ENCODE measurements around the gene GPR176.

GPR176 gene

GRCh38 chr15:39888809-39889208 lies 31.3 kb downstream of the GPR176 start:
- DNase-seq = no peak

GRCh38 chr15:39888243-39888642 lies 31.8 kb downstream of the GPR176 start:
- DNase-seq = no peak

GRCh38 chr15:39887832-39888231 lies 32.2 kb downstream of the GPR176 start:
- peak; percentile 62 for DNase-seq

- DNase-seq = no peak
Observed at GRCh38 chr15:39887211-39887610, 32.9 kb downstream of the GPR176 start.

GRCh38 chr15:39886418-39886817 lies 33.6 kb downstream of the GPR176 start:
- no peak for DNase-seq

GRCh38 chr15:39885099-39885777 lies 34.8 kb downstream of the GPR176 start:
- DNase-seq = no peak

GRCh38 chr15:39884351-39884750 lies 35.7 kb downstream of the GPR176 start:
- no peak for DNase-seq

GRCh38 chr15:39882602-39883001 lies 37.5 kb downstream of the GPR176 start:
- DNase-seq = no peak

GRCh38 chr15:39881790-39882189 lies 38.3 kb downstream of the GPR176 start:
- no peak for DNase-seq

- DNase-seq = no peak
Observed at GRCh38 chr15:39880718-39881387, 39.2 kb downstream of the GPR176 start.

GRCh38 chr15:39878406-39878785 lies 41.7 kb downstream of the GPR176 start:
- DNase-seq = no peak

GRCh38 chr15:39874890-39875549 lies 45.0 kb downstream of the GPR176 start:
- peak; percentile 70 for DNase-seq

- no peak for DNase-seq
Observed at GRCh38 chr15:39873978-39874377, 46.1 kb downstream of the GPR176 start.

- no peak for DNase-seq
Observed at GRCh38 chr15:39870537-39870936, 49.5 kb downstream of the GPR176 start.

- no peak for DNase-seq
Observed at GRCh38 chr15:39869858-39870515, 50.1 kb downstream of the GPR176 start.

GRCh38 chr15:39869254-39869653 lies 50.8 kb downstream of the GPR176 start:
- no peak for DNase-seq

GRCh38 chr15:39868396-39868795 lies 51.7 kb downstream of the GPR176 start:
- DNase-seq = no peak

GRCh38 chr15:39864116-39864515 lies 56.0 kb downstream of the GPR176 start:
- DNase-seq = no peak

GRCh38 chr15:39860871-39861270 lies 59.2 kb downstream of the GPR176 start:
- DNase-seq = no peak

GRCh38 chr15:39860200-39860599 lies 59.9 kb downstream of the GPR176 start:
- DNase-seq = peak; percentile 35

- no peak for DNase-seq
Observed at GRCh38 chr15:39859636-39860035, 60.4 kb downstream of the GPR176 start.

GRCh38 chr15:39857132-39857531 lies 62.9 kb downstream of the GPR176 start:
- no peak for DNase-seq

GRCh38 chr15:39856357-39856756 lies 63.7 kb downstream of the GPR176 start:
- DNase-seq = no peak

GRCh38 chr15:39855400-39855799 lies 64.7 kb downstream of the GPR176 start:
- no peak for DNase-seq

Measured in OCI-M1 (cell line).